GM19467 (cell line): ENCODE results near the gene TNPO2.
"Not testable (repeated sequence)": the region's sequence is repeated elsewhere in the genome, so short reads cannot be mapped to it uniquely, and the experiment has no call there.

Experiments
- ATAC-seq: cut with Tn5 transposase; IDR thresholded peaks from one replicate; pipeline ENCODE4 v1.9.1; 2021; ENCODE audit warnings: mild to moderate bottlenecking, moderate library complexity; ENCODE audit not compliant: unreplicated experiment

Gene TNPO2

DNA sequence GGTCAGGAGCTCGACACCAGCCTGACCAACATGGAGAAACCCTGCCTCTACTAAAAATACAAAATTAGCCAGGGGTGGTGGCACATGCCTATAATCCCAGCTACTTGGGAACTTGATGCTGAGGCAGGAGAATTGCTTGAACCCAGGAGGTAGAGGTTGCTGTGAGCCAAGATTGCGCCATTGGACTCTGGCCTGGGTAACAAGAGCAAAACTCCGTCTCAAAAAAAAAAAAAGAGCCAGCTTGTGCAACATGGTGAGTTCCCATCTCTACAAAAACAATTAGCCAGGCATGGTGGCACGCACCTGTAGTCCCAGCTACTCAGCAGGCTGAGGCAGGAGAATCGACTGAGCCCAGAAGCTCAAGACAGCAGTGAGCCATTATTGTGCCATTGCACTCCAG lies 45.7 kb downstream of the TNPO2 start:
- ATAC-seq, result not testable (repeated sequence)

DNA sequence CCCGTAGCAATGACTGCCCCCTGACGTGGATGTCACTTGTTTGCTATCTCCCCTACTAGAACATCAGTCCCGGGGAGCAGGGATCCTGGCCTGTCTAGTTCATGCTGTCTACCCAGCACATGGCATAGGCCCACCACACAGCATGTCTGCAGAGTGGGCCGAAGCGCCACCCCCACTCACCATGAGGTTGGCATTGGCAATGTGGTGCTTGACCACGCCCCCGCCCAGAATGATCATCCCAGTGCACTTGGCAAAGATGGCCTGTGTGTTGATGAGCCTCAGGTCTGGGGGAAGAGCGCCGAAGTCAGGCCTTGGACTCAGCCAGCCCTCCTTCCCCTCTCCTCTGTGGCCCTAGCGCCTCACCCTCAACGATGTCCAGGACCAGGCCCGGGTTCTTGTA lies 46.8 kb downstream of the TNPO2 start:
- no peak for ATAC-seq

DNA sequence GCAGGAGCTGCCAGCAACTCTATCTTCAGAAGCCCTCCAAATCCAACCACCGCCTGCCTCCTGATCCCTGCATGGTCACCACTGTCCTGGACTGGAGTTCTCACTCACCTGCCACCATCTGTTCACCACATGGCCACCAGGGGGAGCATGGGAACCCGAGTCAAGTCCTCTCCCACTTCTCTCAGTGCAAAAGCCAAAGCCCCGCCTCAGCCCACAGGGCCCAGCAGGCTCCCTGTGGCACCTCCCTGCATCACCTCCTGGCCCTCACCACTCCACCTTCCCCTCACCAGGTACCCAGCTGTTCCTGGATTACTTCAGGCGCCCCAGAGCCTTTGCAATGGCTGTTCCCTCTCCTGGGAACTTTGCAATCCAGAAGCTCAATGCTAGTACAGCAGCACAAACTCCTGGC lies 47.3 kb downstream of the TNPO2 start:
- no peak for ATAC-seq

DNA sequence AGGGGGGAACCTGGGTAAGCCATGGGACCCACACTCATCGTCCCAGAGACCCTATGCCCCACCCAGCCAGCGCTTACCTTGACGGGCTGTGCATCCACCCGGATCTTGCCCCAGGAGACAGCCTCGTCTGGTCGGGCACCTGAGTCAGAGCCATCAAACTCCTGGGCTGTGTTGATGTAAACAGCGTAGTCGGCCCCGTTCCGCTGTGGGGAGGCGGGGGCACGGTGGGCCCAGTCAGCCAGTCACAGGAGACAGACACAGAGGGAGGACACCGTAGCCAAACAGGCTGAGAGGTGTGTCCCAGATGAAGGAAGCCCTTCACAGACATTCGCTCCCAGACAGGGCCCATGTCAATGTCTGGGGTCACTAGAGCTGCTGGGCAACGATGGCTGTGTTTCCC lies 47.8 kb downstream of the TNPO2 start:
- no peak for ATAC-seq

DNA sequence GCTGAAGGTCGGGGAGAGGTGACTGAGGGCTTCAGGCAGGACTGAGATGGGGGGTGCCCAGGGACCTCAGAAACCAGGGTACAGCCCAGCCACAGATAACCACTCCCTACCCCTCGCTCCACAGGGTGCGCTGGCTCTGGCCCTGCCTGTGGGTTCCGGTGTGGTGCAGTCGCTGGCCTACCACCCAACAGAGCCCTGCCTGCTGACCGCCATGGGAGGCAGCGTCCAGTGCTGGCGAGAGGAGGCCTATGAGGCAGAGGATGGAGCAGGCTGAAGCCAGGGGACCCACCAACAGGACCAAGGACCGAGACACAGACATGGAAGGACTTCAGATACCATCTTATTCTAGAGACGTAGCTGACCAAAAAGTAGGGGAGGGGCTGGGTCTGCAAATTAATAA lies 48.3 kb downstream of the TNPO2 start:
- no peak for ATAC-seq

DNA sequence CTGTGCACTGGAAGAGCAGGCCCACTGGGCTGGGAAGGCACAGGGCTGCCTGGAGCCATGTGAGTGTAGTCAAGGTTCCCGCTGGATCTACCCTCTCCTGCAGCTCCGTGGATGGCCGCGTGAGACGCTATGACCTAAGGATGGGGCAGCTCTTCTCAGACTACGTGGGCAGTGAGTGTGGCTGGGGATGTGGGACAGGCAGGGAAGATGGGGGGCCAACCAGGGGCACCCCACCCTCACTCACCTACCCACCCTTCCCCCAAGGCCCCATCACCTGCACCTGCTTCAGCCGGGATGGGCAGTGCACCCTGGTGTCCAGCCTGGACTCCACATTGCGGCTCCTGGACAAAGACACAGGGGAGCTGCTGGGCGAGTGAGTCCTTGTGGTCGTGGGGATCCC lies 51.0 kb downstream of the TNPO2 start:
- ATAC-seq, result no peak

DNA sequence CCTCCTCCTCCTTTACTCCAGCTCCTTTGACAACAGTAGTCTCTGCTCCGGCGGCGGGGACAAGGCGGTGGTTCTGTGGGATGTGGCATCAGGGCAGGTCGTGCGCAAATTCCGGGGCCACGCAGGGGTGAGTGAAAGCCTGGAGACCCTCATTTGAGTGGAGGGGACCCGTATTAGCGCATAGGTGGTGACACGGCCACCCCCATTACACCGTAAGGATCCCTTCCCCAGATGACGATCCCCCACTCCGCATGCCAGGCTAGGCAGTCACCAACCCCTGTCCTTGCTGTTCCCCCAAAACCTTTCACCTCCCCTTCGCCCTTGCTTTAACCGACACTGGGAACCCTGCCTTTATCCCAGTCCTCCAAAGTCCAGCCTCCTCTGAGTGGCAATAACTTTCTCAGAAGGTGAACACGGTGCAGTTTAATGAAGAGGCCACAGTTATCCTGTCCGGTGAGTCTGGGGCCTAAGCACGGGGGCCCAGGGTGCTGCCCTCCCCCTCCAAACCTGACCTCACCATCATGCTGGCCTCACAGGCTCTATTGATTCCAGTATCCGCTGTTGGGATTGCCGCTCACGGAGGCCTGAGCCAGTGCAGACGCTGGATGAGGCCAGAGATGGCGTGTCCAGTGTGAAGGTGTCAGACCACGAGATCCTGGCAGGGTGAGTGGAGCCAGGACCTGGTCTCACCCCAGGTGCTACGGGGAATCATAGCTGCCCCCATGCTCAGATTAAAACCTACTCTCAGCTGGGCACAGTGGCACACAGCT lies 53.4 kb downstream of the TNPO2 start:
- ATAC-seq, result no peak

DNA sequence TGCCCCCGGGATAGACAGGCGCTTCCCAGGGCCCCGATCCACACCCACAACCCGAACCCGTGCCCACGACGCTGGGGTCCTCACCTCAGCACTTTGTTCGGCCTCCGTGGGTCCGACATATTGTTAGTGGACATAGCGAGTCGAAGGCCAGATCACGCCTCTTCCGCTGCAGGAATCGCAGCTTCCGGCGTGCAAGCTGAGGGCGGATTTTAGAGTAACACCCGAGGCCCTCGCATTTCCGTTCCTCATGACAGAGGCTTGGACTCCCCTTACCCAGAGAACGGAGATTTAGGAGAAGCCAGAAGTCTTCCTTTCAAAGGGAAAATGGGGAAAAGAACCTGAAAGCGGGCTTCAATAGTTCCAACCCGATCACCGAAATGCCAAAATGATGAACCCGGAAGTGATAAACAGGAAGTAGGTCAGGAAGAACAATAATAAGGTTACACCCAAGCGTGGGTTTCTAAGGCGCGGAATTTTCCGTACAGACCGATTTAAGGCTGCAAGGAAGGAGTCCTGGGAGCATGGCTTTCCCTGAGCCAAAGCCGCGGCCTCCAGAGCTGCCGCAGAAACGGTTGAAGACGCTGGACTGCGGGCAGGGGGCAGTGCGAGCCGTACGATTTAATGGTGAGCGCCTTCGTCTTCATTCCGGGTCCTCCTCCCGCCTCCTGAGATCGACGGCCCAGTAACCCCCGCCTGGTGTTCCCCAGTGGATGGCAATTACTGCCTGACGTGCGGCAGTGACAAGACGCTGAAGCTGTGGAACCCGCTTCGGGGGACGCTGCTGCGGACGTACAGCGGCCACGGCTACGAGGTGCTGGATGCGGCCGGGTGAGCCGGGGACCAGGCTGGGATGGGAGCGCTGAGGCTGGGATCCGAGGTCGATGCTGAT lies 54.2 kb downstream of the TNPO2 start:
- ATAC-seq, result no peak

DNA sequence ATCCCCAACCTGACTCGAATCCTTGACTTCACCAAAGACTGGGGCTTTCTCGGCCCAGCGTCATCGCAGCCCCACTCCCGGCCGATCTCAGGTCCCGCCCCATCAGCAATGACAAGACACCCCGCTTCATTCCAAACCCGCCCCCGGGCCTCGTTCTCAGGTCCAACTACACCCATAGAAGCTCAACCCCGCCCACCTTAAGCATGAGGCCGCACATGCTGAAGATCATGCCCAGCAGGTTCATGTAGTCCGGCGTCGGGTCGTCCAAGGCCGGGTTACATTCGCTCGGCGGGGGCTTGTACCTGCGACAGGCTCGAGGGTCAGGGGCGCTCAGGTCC lies 54.8 kb downstream of the TNPO2 start:
- ATAC-seq, result no peak

DNA sequence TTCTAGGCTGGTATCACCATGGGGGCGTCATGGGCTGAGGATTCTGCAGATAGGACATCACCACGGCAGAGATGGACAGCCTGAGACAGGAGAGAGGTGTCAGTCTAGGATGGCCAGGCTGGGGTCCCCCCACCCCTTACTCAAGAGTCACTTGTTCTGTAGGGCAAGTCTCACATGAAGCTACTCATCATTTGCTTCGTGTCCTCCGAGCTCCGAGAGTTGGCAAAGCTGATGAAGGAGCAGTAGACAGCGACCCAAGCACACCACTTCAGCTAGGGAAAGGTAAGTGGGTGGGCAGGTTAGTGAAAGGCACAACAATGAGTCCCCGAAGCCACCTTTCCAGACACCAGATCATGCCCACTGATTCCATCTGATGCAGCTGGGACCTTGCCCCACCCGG lies 55.4 kb downstream of the TNPO2 start:
- no peak for ATAC-seq

DNA sequence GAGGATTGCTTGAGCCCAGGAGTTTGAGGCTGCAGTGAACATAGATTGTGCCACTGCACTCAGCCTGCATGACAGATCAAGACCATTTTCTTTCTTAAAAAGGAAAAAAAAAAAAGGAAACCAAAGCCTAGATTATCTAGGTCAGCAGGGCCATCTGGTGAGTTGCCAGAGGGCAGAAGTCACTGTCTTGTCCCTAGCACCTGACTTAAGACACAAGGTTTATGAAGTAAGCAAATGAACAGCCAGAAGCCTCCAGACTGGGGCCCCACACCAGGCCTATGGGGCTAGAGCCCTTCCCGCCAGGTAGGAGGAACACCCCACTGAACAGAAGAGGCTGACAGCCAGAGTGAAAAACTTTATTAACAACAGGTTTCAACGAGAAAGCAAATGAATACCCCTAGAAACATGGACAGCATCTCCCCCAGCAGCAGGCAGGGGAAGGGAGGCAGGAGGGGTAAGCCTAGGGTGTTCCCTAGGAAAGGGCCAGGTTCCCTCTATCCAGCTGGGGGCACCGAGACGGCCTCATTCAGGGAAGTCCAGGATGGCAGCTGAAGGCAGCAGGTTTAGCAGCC lies 55.9 kb downstream of the TNPO2 start:
- no peak for ATAC-seq

DNA sequence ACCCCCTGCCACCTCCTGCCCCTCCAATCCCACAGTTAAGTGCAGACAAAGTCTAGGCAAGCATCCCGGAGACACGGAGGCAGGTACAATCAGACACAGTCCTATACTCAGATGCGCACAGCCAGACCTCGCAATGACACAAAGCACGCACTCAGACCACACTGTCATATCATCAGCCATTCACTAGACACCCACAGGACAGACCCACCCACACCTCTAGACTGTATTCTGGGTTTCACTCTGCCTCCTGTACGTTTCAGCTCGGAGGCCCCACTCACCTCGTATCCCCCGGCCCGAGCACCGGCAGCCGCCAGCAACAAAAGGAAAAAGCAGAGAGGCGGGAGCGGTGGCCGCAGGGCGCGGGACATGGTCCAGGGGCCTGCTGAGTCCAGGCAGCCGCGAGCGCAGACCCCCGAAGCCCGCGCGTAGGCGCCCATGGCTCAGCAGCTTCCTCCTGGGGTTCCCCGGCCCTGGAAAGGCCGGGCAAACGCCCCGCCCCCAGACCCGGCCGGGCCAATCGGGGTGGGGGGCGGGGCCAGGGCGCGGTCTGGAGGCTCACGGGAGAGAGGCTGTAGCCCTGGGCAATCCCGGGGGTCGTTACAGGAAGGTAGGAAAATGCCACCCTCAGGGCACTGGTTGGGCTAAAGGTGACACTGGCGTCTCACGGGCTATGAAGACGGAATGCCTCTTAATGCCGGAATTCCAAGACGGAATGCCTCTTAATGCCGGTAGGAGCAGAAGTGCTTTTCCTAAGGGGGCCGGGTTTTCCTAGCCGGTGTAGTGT lies 57.3 kb downstream of the TNPO2 start, which contains the start of the genes MAN2B1 and WDR83:
MAN2B1 (minus strand) TSS at position 478 of the 784 bp plus-strand sequence; CDS start at position 437, 41 bp downstream.
WDR83 (plus strand) TSS at position 543 of the 784 bp plus-strand sequence. CDS start 2,984 bp downstream, outside the sequence.
- peak; percentile 41 for ATAC-seq

DNA sequence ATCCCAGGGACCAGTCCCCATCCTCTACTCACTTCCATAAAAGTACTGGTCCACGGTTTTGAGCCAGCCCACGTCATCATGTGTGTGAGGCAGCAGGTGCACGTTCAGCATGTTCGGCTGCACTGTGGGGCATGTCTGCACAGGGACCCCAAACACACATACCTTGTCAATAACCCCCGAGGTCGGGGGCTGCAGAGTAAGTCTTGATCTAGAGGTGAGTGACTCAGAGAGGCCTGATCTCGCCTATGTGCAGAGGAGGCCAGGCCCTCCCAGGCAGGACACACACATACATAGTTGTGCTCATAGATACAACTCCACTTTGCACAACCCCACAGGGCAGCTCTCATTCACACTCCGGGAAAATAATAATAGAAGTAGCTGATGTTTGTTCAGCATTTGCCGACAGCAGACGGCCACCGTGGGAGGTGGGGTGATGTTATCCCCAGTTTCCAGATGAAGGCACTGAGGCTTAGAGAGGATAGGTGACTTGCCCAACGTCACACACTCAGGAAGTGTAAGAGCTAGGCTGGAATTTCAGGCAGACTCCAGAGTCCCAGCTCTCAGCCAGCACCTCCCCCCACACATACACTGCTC lies 58.0 kb downstream of the TNPO2 start:
- ATAC-seq, result no peak

DNA sequence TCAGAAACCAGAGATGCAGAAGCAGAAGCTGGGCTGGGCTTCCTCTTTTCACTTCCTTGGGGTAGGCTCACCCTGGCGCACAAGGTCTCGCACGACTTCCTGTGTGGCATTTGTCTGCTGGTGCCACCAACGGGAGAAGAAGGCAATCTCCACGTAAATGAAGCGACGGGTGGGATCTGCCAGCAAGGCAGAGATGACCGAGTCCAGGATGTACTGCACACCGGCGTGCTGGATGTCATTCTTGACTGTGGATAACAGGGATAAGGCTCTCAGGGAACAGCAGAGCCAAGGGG lies 58.5 kb downstream of the TNPO2 start:
- no peak for ATAC-seq

DNA sequence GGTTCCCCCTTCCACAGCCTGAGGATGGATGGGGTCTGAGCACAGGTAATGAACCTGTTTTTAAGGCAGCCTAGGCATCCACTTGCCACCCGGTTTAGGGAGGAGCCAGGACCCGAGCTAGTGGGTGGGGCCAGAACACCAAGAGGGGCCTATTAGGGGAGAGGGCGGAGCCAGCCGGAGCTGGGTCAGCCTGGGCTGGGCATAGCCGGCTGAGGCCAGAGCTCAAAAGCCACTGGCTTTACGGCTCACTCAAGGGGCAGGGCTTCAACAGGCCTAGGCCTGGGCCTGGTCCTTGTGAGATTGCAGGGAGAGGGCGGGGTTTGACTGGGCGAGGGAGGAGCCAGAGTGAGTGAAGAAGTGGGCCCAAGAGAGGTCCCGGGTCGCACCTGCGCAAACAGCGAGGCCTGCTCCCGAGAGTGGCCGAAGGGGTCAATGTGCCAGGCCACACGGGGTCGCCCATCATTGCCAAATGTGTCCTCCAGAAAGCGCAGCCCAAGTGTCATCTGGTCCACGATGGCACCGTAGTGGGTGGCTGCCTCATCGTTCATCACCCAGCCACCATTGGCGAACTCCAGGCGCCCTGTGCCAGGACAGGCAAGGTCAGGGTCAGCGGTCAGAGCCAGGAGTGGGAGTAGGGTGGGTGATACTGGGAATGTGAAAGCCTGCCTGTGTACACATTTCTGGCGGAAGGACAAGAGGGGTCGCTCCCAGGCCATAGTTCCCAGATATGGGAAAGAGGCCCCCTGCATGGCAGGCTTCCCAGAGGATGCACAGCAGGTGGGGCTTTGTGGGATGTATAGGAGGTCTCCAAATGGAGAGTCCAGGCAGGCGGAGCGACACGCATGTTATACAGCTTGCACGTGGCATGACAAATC lies 59.1 kb downstream of the TNPO2 start:
- ATAC-seq, result no peak

DNA sequence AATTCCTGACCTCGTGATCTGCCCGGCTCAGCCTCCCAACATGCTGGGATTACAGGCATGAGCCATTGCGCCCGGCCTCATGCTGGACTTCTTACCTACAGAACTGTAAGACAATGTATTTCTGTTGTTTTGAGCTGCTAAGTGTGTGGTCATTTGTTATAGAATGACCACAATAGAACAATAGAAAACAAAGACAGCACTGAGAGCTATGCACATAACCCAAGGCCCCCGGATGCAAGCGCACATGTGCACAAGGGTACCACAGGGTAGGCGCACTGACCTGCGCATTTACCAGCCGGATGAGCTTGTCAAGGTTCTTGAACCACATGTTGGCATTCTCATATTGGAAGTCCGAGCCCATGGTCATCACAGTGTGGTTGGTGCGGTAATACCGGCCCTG lies 62.8 kb downstream of the TNPO2 start:
- ATAC-seq, result no peak

DNA sequence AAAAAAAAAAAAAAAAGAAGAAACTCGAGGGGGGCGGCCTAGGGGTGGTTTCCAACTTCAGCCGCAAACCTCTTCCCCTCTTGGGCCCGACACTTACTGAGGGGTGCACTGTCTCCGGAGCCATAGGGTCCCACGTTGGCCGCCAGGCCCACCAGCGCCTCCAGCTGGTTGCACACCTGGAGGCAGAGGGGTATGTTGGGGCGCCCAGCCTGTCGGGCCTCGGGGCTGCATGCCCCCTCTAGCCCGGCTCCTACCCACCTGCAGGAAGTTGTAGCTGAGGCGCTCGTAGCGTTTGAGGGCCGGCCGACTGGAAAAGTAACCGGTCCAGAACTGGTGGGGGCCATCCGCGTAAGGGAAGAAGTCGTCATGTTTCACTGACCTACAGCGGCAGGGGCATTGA lies 65.8 kb downstream of the TNPO2 start:
- no peak for ATAC-seq

DNA sequence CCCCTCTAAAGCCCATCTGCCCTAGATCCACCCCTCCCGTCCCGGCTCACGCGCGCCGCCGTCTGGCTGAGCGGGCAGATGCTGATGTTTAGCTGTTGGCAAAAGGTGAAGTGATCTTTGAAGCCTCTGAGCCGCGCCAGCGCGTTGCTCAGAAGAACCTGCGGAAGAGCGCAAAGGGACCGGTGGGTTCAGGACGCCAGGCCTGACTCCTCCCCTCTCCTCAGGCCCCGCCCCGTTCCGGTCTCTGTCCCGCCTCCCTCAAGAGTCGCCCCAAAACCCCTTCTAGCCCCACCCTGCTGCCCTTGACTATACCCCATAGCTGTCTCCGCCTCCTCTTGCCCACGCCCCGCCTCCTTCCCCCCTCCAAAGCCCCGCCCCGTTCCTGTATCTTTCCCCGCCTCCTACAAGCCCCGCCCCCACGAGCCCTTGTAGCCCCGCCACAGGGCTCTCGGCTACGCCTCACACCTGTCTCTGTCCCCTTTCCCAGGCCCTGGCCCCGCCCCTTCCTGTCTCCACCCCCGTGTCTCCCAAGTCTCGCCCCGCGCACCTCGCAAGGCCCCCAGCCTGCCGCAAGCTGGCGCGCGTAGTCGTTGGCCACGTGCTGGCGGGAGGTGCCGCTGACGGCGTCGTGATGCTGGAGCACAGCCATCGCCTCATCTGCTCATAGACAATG lies 66.7 kb downstream of the TNPO2 start:
- ATAC-seq, result no peak

DNA sequence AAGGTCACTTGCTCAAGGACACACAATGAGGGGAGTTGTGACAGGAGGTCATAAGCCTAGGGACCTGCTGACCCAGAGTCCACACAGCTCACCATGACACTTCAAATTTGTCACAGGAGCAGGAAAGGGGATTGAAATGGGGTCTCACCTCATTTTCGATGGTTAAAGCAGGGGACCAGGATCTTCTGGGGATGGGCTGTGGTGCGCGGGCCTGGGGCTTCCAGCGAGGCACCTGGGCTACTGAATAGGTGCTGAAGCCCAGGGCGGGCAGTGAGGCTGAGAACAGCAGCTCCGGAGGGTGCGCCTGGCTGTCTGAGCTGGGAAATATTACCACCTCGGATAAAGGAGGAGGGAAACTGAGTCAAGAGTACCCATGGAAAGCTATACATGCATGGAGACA lies 68.2 kb downstream of the TNPO2 start:
- no peak for ATAC-seq
